ENCODE data around the gene NUDC. TPM values are rescaled to one million over a fixed set of nuclear protein-coding genes. Genes with fewer than 3 reads are reported as not detected.

Gene NUDC
- total and polyA plus RNA-seq, 8 donors = 25.6 to 54.1 (median 33.5) TPM

DNA sequence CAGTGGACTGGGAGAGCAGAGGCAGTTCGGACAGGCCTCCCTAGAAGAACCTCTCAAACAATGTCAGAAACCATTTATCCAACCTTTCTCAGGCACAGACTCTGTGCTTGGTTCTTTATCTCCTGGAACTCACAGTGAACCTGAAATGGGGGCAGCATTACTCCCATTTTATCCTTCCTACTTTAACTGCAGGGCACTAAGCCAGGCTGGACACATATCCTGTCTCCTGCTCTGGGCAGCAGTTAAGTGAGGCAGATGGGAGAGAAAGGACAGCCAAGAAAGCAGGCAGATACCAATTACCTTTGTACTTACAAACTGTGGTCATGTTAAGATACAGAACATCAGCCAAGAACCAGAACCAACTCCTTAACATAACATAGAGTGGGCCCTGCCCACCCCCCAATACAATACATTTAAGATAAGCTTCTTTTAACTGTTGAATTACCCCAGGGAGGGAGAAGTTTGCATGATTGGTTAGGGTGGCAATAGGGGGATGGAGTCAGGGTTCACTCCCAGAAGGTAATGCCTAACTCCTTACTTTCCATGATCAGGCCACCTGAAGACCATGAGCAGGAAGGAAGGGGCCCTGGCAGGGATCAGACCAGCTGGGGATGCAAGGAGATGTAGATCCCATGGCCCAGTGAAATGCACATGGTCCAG, 27.9 kb downstream of the NUDC start:
- 88 to 91% methylated on average over 1 of the region's 1 CpG for WGBS, 2 donors
- Histone ChIP-seq H3K27me3 (no peaks in the 10 kb centered on the region), H3K36me3 (peaks cover 2 to 16% (median 5%) of the 10 kb centered on the region in 3 donors), H3K9me3 (no peaks in the 10 kb centered on the region), H3K27ac (no peak overlapping the region), H3K4me3 (no peak overlapping the region), H3K4me1 (no peaks in the 10 kb centered on the region)
- intact Hi-C loops (cut with DNase I) = no loop called here
- DNase-seq = no peak
- FAIRE-seq = no peak
- no peak for ATAC-seq
- no peak for TF ChIP-seq CTCF (IDR thresholded peaks at IDR 0.05)

- peak in 1 of 4 donors; percentile 29 for ATAC-seq
- no peak for FAIRE-seq
- H3K27ac ChIP-seq = no peak overlapping the region
- 68 to 81% methylated on average over 3 of the region's 3 CpGs for WGBS, 2 donors
- H3K27me3 ChIP-seq = no peaks in the 10 kb centered on the region
- no peak for TF ChIP-seq CTCF (IDR thresholded peaks at IDR 0.05)
- no peak overlapping the region for H3K4me3 ChIP-seq
- H3K9me3 ChIP-seq = no peaks in the 10 kb centered on the region
- H3K4me1 ChIP-seq = no peaks in the 10 kb centered on the region
- intact Hi-C loops (cut with DNase I) = no loop called here
- DNase-seq = peak in 1 of 6 donors; percentile 43
- H3K36me3 ChIP-seq = peaks cover 0 to 16% (median 5%) of the 10 kb centered on the region in 3 donors
Measured at GRCh38 chr1:26949926-26950319, 28.4 kb downstream of the NUDC start.

GRCh38 chr1:26950602-26951001, 29.1 kb downstream of the NUDC start:
- intact Hi-C loops (cut with DNase I) = no loop called here
- 72 to 75% methylated on average over 8 of the region's 8 CpGs for whole genome bisulfite sequencing, 2 donors

DNA sequence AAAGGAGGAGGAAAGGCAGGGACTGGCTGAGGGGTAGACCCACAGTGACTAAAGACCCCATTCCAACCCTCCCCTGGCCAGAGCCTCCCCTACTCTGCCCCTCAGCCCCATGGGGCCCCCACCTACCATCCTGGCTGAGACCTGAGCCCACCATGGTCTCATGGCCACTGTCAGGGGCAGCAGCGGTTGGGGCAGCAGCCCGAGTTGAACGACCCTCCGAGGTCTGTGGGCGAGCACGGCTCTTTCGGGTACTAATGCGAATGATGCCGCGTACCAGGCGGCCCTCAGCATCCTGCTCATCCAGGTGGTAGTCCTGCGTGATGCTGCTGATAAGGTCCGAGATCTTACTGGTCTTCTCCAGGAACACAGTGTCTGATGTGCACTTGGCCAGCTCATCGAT, 29.7 kb downstream of the NUDC start:
- intact Hi-C loops (cut with DNase I) = no loop called here
- DNase-seq (peak in 1 of 6 donors; percentile 52), ATAC-seq (no peak), FAIRE-seq (no peak)
- H3K36me3 ChIP-seq = peaks cover 0 to 16% (median 5%) of the 10 kb centered on the region in 3 donors
- WGBS, 2 donors = 92 to 95% methylated on average over 14 of the region's 14 CpGs
- H3K27ac ChIP-seq = no peak overlapping the region
- H3K4me1 ChIP-seq = no peaks in the 10 kb centered on the region
- no peaks in the 10 kb centered on the region for H3K27me3 ChIP-seq
- H3K4me3 ChIP-seq = no peak overlapping the region
- no peaks in the 10 kb centered on the region for H3K9me3 ChIP-seq
- TF ChIP-seq CTCF (IDR thresholded peaks at IDR 0.05) = no peak

More at GRCh38 chr1:26950602-26951001, 29.1 kb downstream of the NUDC start:
- Histone ChIP-seq H3K9me3 (no peaks in the 10 kb centered on the region), H3K4me1 (no peaks in the 10 kb centered on the region), H3K27ac (no peak overlapping the region), H3K4me3 (no peak overlapping the region), H3K36me3 (peaks cover 0 to 16% (median 5%) of the 10 kb centered on the region in 3 donors), H3K27me3 (no peaks in the 10 kb centered on the region)
- peak in 3 of 4 donors; percentile 12 to 70 (median 55) for ATAC-seq
- FAIRE-seq = no peak
- no peak for TF ChIP-seq CTCF (IDR thresholded peaks at IDR 0.05)
- peak in 1 of 6 donors; percentile 33 for DNase-seq

DNA sequence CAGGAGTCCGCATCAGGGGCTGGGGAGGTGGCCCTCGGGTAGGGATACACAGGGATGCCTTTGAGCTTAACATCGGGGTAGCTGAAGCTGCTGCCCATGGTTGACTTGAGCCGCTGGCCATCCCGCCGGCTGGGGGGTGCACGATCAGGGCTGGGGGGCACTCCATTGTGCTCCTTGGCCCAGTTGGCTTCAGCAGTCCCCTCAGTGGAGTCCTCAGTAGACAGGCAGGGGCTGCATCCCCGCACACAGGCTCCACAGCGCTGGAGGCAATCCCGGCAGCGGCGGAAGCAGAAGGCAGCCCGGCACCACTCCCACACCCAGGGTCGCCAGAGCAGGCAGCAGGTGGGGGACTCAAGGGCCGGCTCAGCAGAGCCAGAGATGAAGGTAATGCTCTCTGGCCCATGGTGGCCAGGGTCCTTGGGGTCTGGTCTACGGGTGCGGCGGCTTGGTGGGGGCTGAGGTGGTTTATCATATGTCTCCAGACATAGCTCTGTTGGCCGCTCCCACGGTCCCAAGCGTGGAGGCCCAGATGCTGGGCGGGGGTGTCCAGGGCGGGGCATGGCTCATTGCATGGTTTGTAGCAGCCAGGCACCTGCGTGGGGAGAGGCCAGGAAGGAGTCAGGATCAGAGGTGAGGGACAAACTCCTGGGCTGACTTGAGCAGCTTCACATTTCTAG, 30.4 kb downstream of the NUDC start:
- FAIRE-seq (no peak), DNase-seq (peak in 1 of 6 donors; percentile 62)
- H3K27ac ChIP-seq = no peak overlapping the region

More for the DNA sequence above, 30.4 kb downstream of the NUDC start:
- H3K36me3 ChIP-seq = peaks cover 0 to 12% (median 5%) of the 10 kb centered on the region in 3 donors
- H3K9me3 ChIP-seq = no peaks in the 10 kb centered on the region
- no peak for ATAC-seq
- H3K27me3 ChIP-seq = no peaks in the 10 kb centered on the region
- 91 to 92% methylated on average over 23 to 24 of the region's 24 CpGs for WGBS, 2 donors
- intact Hi-C loops (cut with DNase I) = no loop called here
- TF ChIP-seq CTCF (IDR thresholded peaks at IDR 0.05) = no peak
- no peak overlapping the region for H3K4me3 ChIP-seq
- no peaks in the 10 kb centered on the region for H3K4me1 ChIP-seq
